Body of pancreas (tissue), 4 donors: ENCODE measurements around the gene VTI1B.
"Not testable (repeated sequence)": the region's sequence is repeated elsewhere in the genome, so short reads cannot be mapped to it uniquely, and the experiment has no call there.

Experiments
- CTCF ChIP-seq, 7 experiments: fragments of 450-650 bp in 4 of 7; fragments of 200-600 bp in 3 of 7; sonication (generic) in 3 of 7; IDR thresholded peaks; one replicate each; pipeline ENCODE4 v1.5.1; 2016 to 2019; ENCODE audit warnings: antibody characterized with exemption in 7 of 7
- POLR2A ChIP-seq, 3 donors: fragments of 450-650 bp; IDR thresholded peaks; one replicate each; pipeline ENCODE4 v1.6.1; 2016; ENCODE audit warnings: antibody characterized with exemption in 3 of 3, mild to moderate bottlenecking in 2 of 3

DNA sequence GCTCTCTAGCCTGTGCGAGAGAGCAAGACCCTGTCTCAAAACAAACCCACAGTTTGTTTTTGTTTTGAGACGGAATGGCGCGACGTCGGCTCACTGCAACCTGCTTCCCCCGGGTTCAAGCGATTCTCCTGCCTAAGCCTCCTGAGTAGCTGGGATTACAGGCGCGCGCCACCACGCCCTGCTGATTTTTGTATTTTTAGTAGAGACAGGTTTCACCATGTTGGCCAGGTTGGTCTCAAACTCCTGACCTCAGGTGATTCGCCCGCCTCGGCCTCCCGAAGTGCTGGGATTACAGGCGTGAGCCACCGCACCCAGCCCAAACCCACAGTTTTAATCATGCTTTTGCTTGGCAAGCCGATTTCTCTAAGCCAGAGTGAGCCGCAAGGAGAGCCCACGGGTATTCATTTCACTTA, 73.9 kb downstream of the VTI1B start:
- TF ChIP-seq CTCF, POLR2A (IDR thresholded peaks at IDR 0.05): not testable (repeated sequence)
